Measurements from ENCODE around the gene CGNL1. TPM values are rescaled to one million over a fixed set of nuclear protein-coding genes. Genes with fewer than 3 reads are reported as not detected.

The CGNL1 gene
- total RNA-seq, 1 experiment from 2014 or later, result 34.6 TPM

GRCh38 chr15:57525581-57525980 lies 149.3 kb downstream of the CGNL1 start:
- Histone ChIP-seq H2AK5ac (ENCODE audit: insufficient read length, low read length) (no peak overlapping the region), H3K4me2 (ENCODE audit: insufficient read depth, insufficient read length, low read length) (no peak overlapping the region), H3K27me3 (ENCODE audit: insufficient read depth, low read length) (no peaks in the 10 kb centered on the region), H3K23ac (ENCODE audit: insufficient read length, low read depth, low read length) (no peak overlapping the region), H4K8ac (replicated peaks; ENCODE audit: insufficient read length, low read depth, low read length) (no peak overlapping the region), H3K79me2 (ENCODE audit: insufficient read depth, low read length) (no peaks in the 10 kb centered on the region), H3K9ac (ENCODE audit: extremely low read depth, insufficient read length, low read length) (no peak overlapping the region), H4K20me1 (ENCODE audit: control insufficient read depth, insufficient read depth, insufficient read length) (peaks cover 3% of the 10 kb centered on the region), H3T11ph (ENCODE audit: low read length) (no peak overlapping the region), H3K9me3 (ENCODE audit: control insufficient read depth, low read depth, low read length) (no peaks in the 10 kb centered on the region), H3K56ac (ENCODE audit: insufficient read length, low read depth, low read length) (no peak overlapping the region), H4K91ac (ENCODE audit: insufficient read length, low read depth, low read length) (no peak overlapping the region), H3K79me1 (ENCODE audit: insufficient read depth, low read depth, low read length, poor library complexity, severe bottlenecking) (no peaks in the 10 kb centered on the region), H3K23me2 (ENCODE audit: insufficient read length, low read depth, low read length, poor library complexity, severe bottlenecking) (no peaks in the 10 kb centered on the region), H2BK120ac (ENCODE audit: low read depth, low read length, poor library complexity, severe bottlenecking) (no peak overlapping the region), H4K5ac (ENCODE audit: insufficient read length, low read depth, low read length) (no peak overlapping the region), H2BK5ac (ENCODE audit: insufficient read length, low read length) (no peak overlapping the region), H3K4me1 (ENCODE audit: insufficient read depth, low read length) (no peaks in the 10 kb centered on the region), H3K14ac (ENCODE audit: insufficient read depth, low read length) (no peak overlapping the region), H3K18ac (ENCODE audit: insufficient read length, low read depth, low read length) (no peak overlapping the region), H2BK12ac (ENCODE audit: insufficient read length, low read depth, low read length) (no peak overlapping the region), H3K4ac (ENCODE audit: low read depth, low read length) (no peak overlapping the region), H2BK15ac (ENCODE audit: low read depth, low read length) (no peak overlapping the region), H3K27ac (ENCODE audit: insufficient read length, low read depth, low read length) (no peak overlapping the region), H2BK20ac (ENCODE audit: low read depth, low read length, poor library complexity, severe bottlenecking) (no peak overlapping the region), H2AFZ (ENCODE audit: low read length) (no peak overlapping the region)
- H3K4me3 Mint-ChIP-seq, result no peak overlapping the region
- no peaks in the 10 kb centered on the region for H3K27me3 Mint-ChIP-seq (ENCODE audit: low read depth)
- no peak for TF ChIP-seq CTCF (conservative IDR thresholded peaks at IDR 0.05)
- no peak for DNase-seq
- H3K9me3 Mint-ChIP-seq, result no peaks in the 10 kb centered on the region
- no CpG with 5 or more reads among the region's 2 CpGs for WGBS (ENCODE audit: extremely low coverage, insufficient read length, low lambda C conversion rate)
- H3K27ac Mint-ChIP-seq, result no peak overlapping the region
- H3K36me3 Mint-ChIP-seq (ENCODE audit: insufficient read depth in 1 of 3, low read depth in 3 of 3), result peaks cover 14 to 35% (median 33%) of the 10 kb centered on the region in 3 experiments; a peak in 6 of 7 replicates
- H3K4me1 Mint-ChIP-seq, result peaks cover 12 to 16% of the 10 kb centered on the region in 2 experiments
